ENCODE data around the gene SANBR. TPM values are rescaled to one million over a fixed set of nuclear protein-coding genes. Genes with fewer than 3 reads are reported as not detected.

SANBR gene
- total and polyA plus RNA-seq, 2 of the 13 experiments (the other 11 are each of a cell fraction or from before 2014, with no cell fraction given), result 9.8 to 20.9 TPM

GRCh38 chr2:61029533-61029932, 36.1 kb upstream of the SANBR start:
- ChIA-PET CTCF (ENCODE audit: low intra/inter-chr PET ratio, low total read pairs) (no interaction called here), POLR2A (no interaction called here)
- no peak for DNase-seq (ENCODE audit: low spot score)
- H4K20me1 ChIP-seq (ENCODE audit: insufficient read depth, low read length), result peaks cover 4% of the 10 kb centered on the region; the same call in 1 of the 2 replicates
- intact Hi-C loops (cut with micrococcal nuclease; ENCODE audit: unreplicated experiment), result no loop called here
- no peaks in the 10 kb centered on the region for H3K9me3 ChIP-seq (ENCODE audit: low read length)
- TF ChIP-seq ZNF121 (CRISPR knock-in tag; IDR thresholded peaks at IDR 0.05) (0 out of 2 replicates have a peak, but pooled peaks have one; percentile 23), CCAR2 (optimal IDR thresholded peaks at IDR 0.05; ENCODE audit: low read depth, low read length) (no peak), GTF3A (CRISPR knock-in tag; conservative IDR thresholded peaks at IDR 0.05) (no peak), NCOR1 (IDR thresholded peaks at IDR 0.05; ENCODE audit: borderline replicate concordance, low read length) (no peak), ZNF770 (CRISPR knock-in tag; IDR thresholded peaks at IDR 0.05) (peak; percentile 92), TBP (CRISPR knock-in tag; IDR thresholded peaks at IDR 0.05) (no peak), GFI1 (CRISPR knock-in tag; IDR thresholded peaks at IDR 0.05; ENCODE audit: borderline replicate concordance) (no peak), ZNF530 (CRISPR knock-in tag; IDR thresholded peaks at IDR 0.05; ENCODE audit: low read depth) (no peak), ZNF775 (CRISPR knock-in tag; IDR thresholded peaks at IDR 0.05; ENCODE audit: borderline replicate concordance) (no peak), ARNT (IDR thresholded peaks at IDR 0.05) (no peak), MIER2 (CRISPR knock-in tag; IDR thresholded peaks at IDR 0.05) (no peak), POLR2AphosphoS2 (IDR thresholded peaks at IDR 0.05; ENCODE audit: low read depth, low read length) (0 out of 2 replicates have a peak, but pooled peaks have one; percentile 59), GZF1 (CRISPR knock-in tag; IDR thresholded peaks at IDR 0.05) (no peak), POLR2A (IDR thresholded peaks at IDR 0.05; ENCODE audit: insufficient read depth in 1 of 2, low read depth in 2 of 2, low read length in 2 of 2) (0 out of 4 replicates have a peak, but pooled peaks of 1 of the 2 experiments have one; percentile 14), MATR3 (CRISPR knock-in tag; IDR thresholded peaks at IDR 0.05) (no peak), MXD1 (CRISPR knock-in tag; IDR thresholded peaks at IDR 0.05) (no peak), NR3C1 (CRISPR knock-in tag; IDR thresholded peaks at IDR 0.05) (no peak)
- TF ChIP-seq, protein P1, sequence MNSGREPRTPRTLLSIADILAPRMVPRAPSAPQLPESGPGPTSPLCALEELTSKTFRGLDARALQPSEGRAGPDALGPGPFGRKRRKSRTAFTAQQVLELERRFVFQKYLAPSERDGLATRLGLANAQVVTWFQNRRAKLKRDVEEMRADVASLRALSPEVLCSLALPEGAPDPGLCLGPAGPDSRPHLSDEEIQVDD (CRISPR knock-in tag; IDR thresholded peaks at IDR 0.05; ENCODE audit: borderline replicate concordance), result no peak
- H3K36me3 ChIP-seq (replicated peaks in 1 of 2; ENCODE audit: control insufficient read depth in 1 of 2, insufficient read depth in 2 of 2, low read length in 2 of 2), result peaks cover 21 to 57% of the 10 kb centered on the region in 2 experiments
- WGBS (ENCODE audit: low lambda C conversion rate), result 96% methylated on average over 3 of the region's 3 CpGs
- no peaks in the 10 kb centered on the region for H3K27me3 ChIP-seq (ENCODE audit: control insufficient read depth in 1 of 2, insufficient read depth in 2 of 2, low read length in 2 of 2)
- H3K4me2 ChIP-seq (ENCODE audit: low read depth, low read length), result no peak overlapping the region
- no TSS peak for BruUV-seq (replicated peaks)
- no peak for FAIRE-seq
- ATAC-seq, result no peak
- in situ Hi-C loops (cut with HindIII; ENCODE audit: extremely low pct_ligation_motif_present, low pct_unique_long_range_greater_than_20kb), result no loop called here
- H3K4me1 ChIP-seq (ENCODE audit: insufficient read depth, low read length), result no peaks in the 10 kb centered on the region
- peaks cover 49% of the 10 kb centered on the region for H3K79me2 ChIP-seq (ENCODE audit: insufficient read depth, low read length)
- no peak overlapping the region for H2AFZ ChIP-seq (ENCODE audit: low read length)
- no peak overlapping the region for H3K9ac ChIP-seq (ENCODE audit: insufficient read depth, low read depth, low read length)
- H3K27ac ChIP-seq (ENCODE audit: extremely low read length, insufficient read depth, low read length), result no peak overlapping the region
- H3K4me3 ChIP-seq (replicated peaks in 1 of 3; ENCODE audit: insufficient read depth in 1 of 3, low read depth in 2 of 3, low read length in 3 of 3), result no peak overlapping the region
